A673 (cell line): ENCODE measurements around the gene TMEM61. TPM values are rescaled to one million over a fixed set of nuclear protein-coding genes. Genes with fewer than 3 reads are reported as not detected.

Source experiments
- BruUV-seq: library from RNA; stranded (reverse); fragments of 400-500 nt; replicated peaks from 2 replicates; lab custom pipeline; 2021; lab: Mats Ljungman, UMichigan
- CTCF ChIA-PET: fragments of 300-600 bp; sonication (Branson Sonifier 250); formaldehyde crosslinking; loops from one replicate; lab custom pipeline; 2022; ENCODE audit warnings: antibody characterized with exemption; lab: Charles Lee
- POLR2A ChIA-PET: fragments of 300-600 bp; sonication (Branson Sonifier 250); formaldehyde crosslinking; loops from one replicate; lab custom pipeline; 2022; ENCODE audit warnings: antibody characterized with exemption; ENCODE audit not compliant: low non-redundant PET; lab: Charles Lee
- DNase-seq: peaks from one replicate; pipeline ENCODE4 v3.0.0-alpha.2; 2015; ENCODE audit warnings: low spot score
- H3K27ac ChIP-seq: fragments of 200-600 bp; sonication (generic); 2 replicates; pipeline ENCODE4 v1.5.1; 2016; ENCODE audit warnings: mixed run types, low read depth, mild to moderate bottlenecking, mixed read lengths, antibody characterized with exemption, low read length; ENCODE audit not compliant: poor library complexity, severe bottlenecking
- H3K27me3 ChIP-seq: fragments of 200-600 bp; sonication (generic); replicated peaks from 2 replicates; pipeline ENCODE4 v1.6.1; 2017; ENCODE audit warnings: mixed run types, low read depth, mild to moderate bottlenecking, mixed read lengths, antibody characterized with exemption, low read length; ENCODE audit not compliant: insufficient read depth, poor library complexity
- H3K36me3 ChIP-seq: fragments of 200-600 bp; sonication (generic); 2 replicates; pipeline ENCODE4 v1.6.1; 2016; ENCODE audit warnings: mixed run types, mild to moderate bottlenecking, mixed read lengths, antibody characterized with exemption, low read length; ENCODE audit not compliant: insufficient read depth, poor library complexity, severe bottlenecking
- H3K4me1 ChIP-seq: fragments of 200-600 bp; sonication (generic); 2 replicates; pipeline ENCODE4 v1.6.1; 2017; ENCODE audit warnings: mixed run types, mild to moderate bottlenecking, mixed read lengths, antibody characterized with exemption, low read length; ENCODE audit not compliant: insufficient read depth, poor library complexity, severe bottlenecking
- H3K4me3 ChIP-seq: fragments of 200-600 bp; sonication (generic); 2 replicates; pipeline ENCODE4 v1.5.1; 2016; ENCODE audit warnings: low read depth, mixed run types, mild to moderate bottlenecking, mixed read lengths, low read length; ENCODE audit not compliant: poor library complexity, severe bottlenecking
- H3K9me3 ChIP-seq: fragments of 200-600 bp; sonication (generic); 2 replicates; pipeline ENCODE4 v1.6.1; 2016; ENCODE audit warnings: mixed run types, low read depth, mild to moderate bottlenecking, mixed read lengths, antibody characterized with exemption, low read length; ENCODE audit not compliant: poor library complexity, severe bottlenecking
- EZH2 ChIP-seq: fragments of 200-600 bp; sonication (generic); IDR thresholded peaks from 2 replicates; pipeline ENCODE4 v1.6.1; 2017; ENCODE audit warnings: borderline replicate concordance, low read depth, mild to moderate bottlenecking, mixed read lengths, antibody characterized with exemption, low read length; ENCODE audit not compliant: poor library complexity, severe bottlenecking
- intact Hi-C: fragments of 100-400 bp; cut with micrococcal nuclease; formaldehyde crosslinking; loops from one replicate; pipeline ENCODE4 v1.10.0; 2022; ENCODE audit not compliant: unreplicated experiment
- total RNA-seq: library from RNA; stranded (reverse); gene quantifications from 2 replicates; pipeline ENCODE4 v1.2.3, GENCODE V29; 2021
- TF ChIP-seq, protein P1 (sequence below): fragments of 300-800, 200-600 bp; sonication (generic); conservative IDR thresholded peaks from 2 replicates; pipeline ENCODE4 v1.5.1; 2017; ENCODE audit warnings: low read depth, mild to moderate bottlenecking, antibody characterized with exemption, low read length, moderate library complexity, mixed read lengths

TMEM61 gene
- total RNA-seq, 1 experiment from 2014 or later = not detected

DNA sequence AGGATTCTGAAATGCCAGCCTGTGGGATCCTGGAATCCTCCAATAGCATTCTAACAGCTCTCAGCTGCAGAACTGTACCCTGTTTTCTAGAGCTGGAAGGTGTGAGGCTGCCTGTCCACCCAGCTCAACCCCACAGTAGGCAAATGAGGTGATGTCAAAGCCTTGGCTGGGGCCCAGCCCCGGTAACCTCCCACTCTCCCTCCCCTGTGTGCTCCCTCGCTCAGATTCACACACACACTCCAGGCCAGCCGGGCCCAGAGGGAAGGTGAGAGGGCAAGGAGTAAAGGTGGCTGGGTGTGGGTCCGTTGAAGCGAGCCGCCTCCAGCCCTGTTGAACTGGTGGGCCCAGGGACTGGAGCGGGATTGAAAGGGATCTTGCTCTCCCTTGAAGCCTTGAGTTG is 18.2 kb downstream of the TMEM61 start, which contains the start of gene BSND:
BSND (plus strand) TSS at position 257 of the 400 bp plus-strand sequence. CDS start 254 bp downstream, outside the sequence.
- H3K27me3 ChIP-seq = peaks cover 14% of the 10 kb centered on the region
- no peaks in the 10 kb centered on the region for H3K9me3 ChIP-seq
- H3K36me3 ChIP-seq = no peaks in the 10 kb centered on the region
- no peak within 1 kb of the TSS for H3K27ac ChIP-seq
- BruUV-seq = no TSS peak
- H3K4me1 ChIP-seq = peaks cover 8% of the 10 kb centered on the region
- H3K4me3 ChIP-seq = no peak within 1 kb of the TSS
- DNase-seq = no peak
- TF ChIP-seq, protein P1, sequence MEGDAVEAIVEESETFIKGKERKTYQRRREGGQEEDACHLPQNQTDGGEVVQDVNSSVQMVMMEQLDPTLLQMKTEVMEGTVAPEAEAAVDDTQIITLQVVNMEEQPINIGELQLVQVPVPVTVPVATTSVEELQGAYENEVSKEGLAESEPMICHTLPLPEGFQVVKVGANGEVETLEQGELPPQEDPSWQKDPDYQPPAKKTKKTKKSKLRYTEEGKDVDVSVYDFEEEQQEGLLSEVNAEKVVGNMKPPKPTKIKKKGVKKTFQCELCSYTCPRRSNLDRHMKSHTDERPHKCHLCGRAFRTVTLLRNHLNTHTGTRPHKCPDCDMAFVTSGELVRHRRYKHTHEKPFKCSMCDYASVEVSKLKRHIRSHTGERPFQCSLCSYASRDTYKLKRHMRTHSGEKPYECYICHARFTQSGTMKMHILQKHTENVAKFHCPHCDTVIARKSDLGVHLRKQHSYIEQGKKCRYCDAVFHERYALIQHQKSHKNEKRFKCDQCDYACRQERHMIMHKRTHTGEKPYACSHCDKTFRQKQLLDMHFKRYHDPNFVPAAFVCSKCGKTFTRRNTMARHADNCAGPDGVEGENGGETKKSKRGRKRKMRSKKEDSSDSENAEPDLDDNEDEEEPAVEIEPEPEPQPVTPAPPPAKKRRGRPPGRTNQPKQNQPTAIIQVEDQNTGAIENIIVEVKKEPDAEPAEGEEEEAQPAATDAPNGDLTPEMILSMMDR = no peak
- no peak for TF ChIP-seq EZH2
- POLR2A ChIA-PET = no interaction called here
- CTCF ChIA-PET = no interaction called here
- intact Hi-C loops = no loop called here

DNA sequence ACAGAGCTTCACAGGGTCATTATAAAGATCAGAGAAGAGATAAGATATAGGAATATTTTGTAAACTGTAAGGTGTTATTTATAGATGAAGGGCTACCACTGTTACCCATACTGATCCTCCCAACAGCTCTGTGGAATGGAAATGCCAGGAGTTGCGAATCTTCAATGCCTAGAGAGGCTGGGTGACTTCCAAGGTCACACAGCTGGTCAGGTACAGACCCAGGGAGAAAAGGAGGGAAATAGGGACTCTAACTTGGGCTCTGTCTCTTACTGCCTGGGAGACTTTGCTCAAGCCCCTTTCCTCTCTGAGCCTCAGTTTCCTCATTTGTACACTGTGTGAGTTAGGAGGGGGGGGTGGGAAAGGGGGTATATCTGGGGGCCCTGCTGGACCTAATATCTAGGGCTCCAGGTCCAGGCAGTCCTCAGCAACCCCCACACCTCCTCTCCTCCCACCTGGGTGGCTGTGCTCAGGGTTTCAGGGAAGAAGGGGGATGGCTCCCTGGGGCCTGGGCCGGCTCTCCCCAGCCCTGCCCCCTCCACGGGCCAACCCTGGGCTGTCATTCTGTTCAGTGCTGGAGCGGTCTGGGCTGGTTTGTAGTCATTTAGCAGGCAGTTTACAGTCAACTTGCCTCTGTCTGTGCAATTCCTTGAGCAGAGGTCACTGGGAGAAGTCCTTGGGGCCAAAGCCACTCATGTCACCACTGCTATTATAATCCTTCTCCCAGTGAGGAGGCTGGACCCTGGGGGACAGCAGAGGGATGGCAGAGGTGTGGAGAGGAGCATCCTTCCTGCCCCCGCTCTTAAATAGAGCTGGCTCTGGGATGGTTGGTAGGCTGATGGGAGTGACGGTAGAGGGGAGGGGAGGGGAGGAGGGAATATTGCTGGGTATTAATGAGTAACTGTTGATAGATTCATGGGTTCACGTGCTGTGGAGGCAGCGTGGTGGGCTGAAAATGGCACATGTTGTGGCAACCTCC is 20.0 kb downstream of the TMEM61 start:
- peaks cover 14% of the 10 kb centered on the region for H3K27me3 ChIP-seq
- no peaks in the 10 kb centered on the region for H3K9me3 ChIP-seq
- H3K27ac ChIP-seq = no peak overlapping the region
- no peaks in the 10 kb centered on the region for H3K36me3 ChIP-seq
- peaks cover 3% of the 10 kb centered on the region for H3K4me1 ChIP-seq
- intact Hi-C loops = no loop called here
- no peak for DNase-seq
- CTCF ChIA-PET = interaction anchor here (0.6 kb wide), 1 partner anchor 56 kb away, joined by 3 read pairs; no protein-coding TSS in a partner anchor
- H3K4me3 ChIP-seq = no peak overlapping the region
- POLR2A ChIA-PET = interaction anchor here (0.6 kb wide), 1 partner anchor 113 kb away, joined by 3 read pairs; the partner anchor contains the start of gene DHCR24
- no TSS peak for BruUV-seq
- TF ChIP-seq, protein P1 = no peak
- no peak for TF ChIP-seq EZH2

DNA sequence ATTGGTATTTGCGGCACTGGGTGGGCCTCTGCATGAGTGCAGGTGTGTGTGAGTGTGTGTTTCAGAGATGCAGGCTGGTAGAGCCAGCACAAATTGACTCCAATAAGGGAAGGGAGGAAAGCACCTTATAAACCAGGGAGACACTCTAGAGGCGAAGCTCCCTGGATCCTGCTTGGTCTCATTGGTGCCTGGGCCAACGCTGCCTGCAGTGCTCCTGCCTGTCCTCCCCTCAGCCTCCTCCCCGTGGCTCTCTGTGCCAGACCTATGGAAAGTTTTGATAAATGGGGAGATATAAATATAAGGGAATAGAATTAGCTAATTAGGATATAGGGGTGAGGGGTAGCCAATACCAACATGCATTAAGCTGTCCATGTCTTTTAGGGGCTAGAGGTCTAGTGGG is 20.9 kb downstream of the TMEM61 start:
- Histone ChIP-seq H3K9me3 (no peaks in the 10 kb centered on the region), H3K27me3 (peaks cover 14% of the 10 kb centered on the region), H3K36me3 (no peaks in the 10 kb centered on the region), H3K27ac (no peak overlapping the region), H3K4me1 (no peaks in the 10 kb centered on the region), H3K4me3 (no peak overlapping the region)
- TF ChIP-seq, protein P1 = no peak
- TF ChIP-seq EZH2 = no peak
- BruUV-seq = no TSS peak
- intact Hi-C loops = no loop called here
- ChIA-PET POLR2A (no interaction called here), CTCF (no interaction called here)
- DNase-seq = no peak
